GM23338 (cell line): ENCODE measurements around the gene FAM131B. TPM values are rescaled to one million over a fixed set of nuclear protein-coding genes. Genes with fewer than 3 reads are reported as not detected.
A peak's percentile ranks its signal among the peaks of the same experiment; 100 is the strongest.

ENCODE experiments used
- ATAC-seq: fragments of 200-7000 bp; cut with Tn5 transposase; 3 replicates; pipeline ENCODE4 v1.9.1; 2020
- DNase-seq: peaks from one replicate; pipeline ENCODE4 v3.0.0-alpha.2; 2015; ENCODE audit warnings: low spot score
- H2AFZ ChIP-seq: fragments of 200-600 bp; sonication (generic); 2 replicates; pipeline ENCODE4 v1.8.0; 2016; ENCODE audit warnings: antibody characterized with exemption, mild to moderate bottlenecking, moderate library complexity
- H3F3A ChIP-seq: fragments of 200-600 bp; sonication (generic); replicated peaks from 2 replicates; pipeline ENCODE4 v1.8.0; 2017; ENCODE audit warnings: antibody characterized with exemption, mixed run types, low read depth
- H3K27ac ChIP-seq: fragments of 200-600 bp; sonication (generic); 2 replicates; pipeline ENCODE4 v1.6.1; 2016; ENCODE audit warnings: low read depth
- H3K27me3 ChIP-seq: fragments of 200-600 bp; sonication (generic); 2 replicates; pipeline ENCODE4 v1.8.0; 2016; ENCODE audit warnings: mild to moderate bottlenecking, mixed run types, moderate library complexity; ENCODE audit not compliant: insufficient read depth
- H3K36me3 ChIP-seq: fragments of 200-600 bp; sonication (generic); 2 replicates; pipeline ENCODE4 v1.8.0; 2016; ENCODE audit warnings: mild to moderate bottlenecking; ENCODE audit not compliant: insufficient read depth
- H3K4me1 ChIP-seq: fragments of 200-600 bp; sonication (generic); 2 replicates; pipeline ENCODE4 v1.8.0; 2016; ENCODE audit warnings: mild to moderate bottlenecking, moderate library complexity; ENCODE audit not compliant: insufficient read depth
- H3K4me2 ChIP-seq: fragments of 200-600 bp; sonication (generic); 2 replicates; pipeline ENCODE4 v1.7.1; 2017; ENCODE audit warnings: mixed run types
- H3K4me3 ChIP-seq: fragments of 200-600 bp; sonication (generic); 2 replicates; pipeline ENCODE4 v1.6.1; 2016; ENCODE audit warnings: mixed run types
- H3K79me2 ChIP-seq: fragments of 200-600 bp; sonication (generic); replicated peaks from 2 replicates; pipeline ENCODE4 v1.8.0; 2017; ENCODE audit warnings: mild to moderate bottlenecking; ENCODE audit not compliant: insufficient read depth
- H3K9me2 ChIP-seq: fragments of 200-600 bp; sonication (generic); 2 replicates; pipeline ENCODE4 v1.8.0; 2017; ENCODE audit not compliant: insufficient read depth
- H4K20me1 ChIP-seq: fragments of 200-600 bp; sonication (generic); replicated peaks from 2 replicates; pipeline ENCODE4 v1.8.0; 2017; ENCODE audit warnings: mild to moderate bottlenecking; ENCODE audit not compliant: insufficient read depth
- H3K27ac Mint-ChIP-seq: 2 replicates; pipeline ENCODE4 v1.8.0; 2020; ENCODE audit warnings: inconsistent platforms, mild to moderate bottlenecking, moderate library complexity, mixed read lengths
- H3K27me3 Mint-ChIP-seq: 3 replicates; pipeline ENCODE4 v1.8.0; 2022; ENCODE audit warnings: low read depth, mild to moderate bottlenecking, moderate library complexity, mixed read lengths, inconsistent platforms; ENCODE audit not compliant: insufficient read depth, poor library complexity
- H3K36me3 Mint-ChIP-seq: 3 replicates; pipeline ENCODE4 v1.8.0; 2021; ENCODE audit warnings: low read depth, mild to moderate bottlenecking, inconsistent platforms, moderate library complexity, mixed read lengths
- H3K4me1 Mint-ChIP-seq: 3 replicates; pipeline ENCODE4 v1.8.0; 2020; ENCODE audit warnings: mild to moderate bottlenecking, inconsistent platforms, mixed read lengths
- H3K4me3 Mint-ChIP-seq: 3 replicates; pipeline ENCODE4 v1.8.0; 2021; ENCODE audit warnings: moderate library complexity, mild to moderate bottlenecking, inconsistent platforms, mixed read lengths
- H3K9me3 Mint-ChIP-seq: 3 replicates; pipeline ENCODE4 v1.8.0; 2020; ENCODE audit warnings: moderate library complexity, mild to moderate bottlenecking, inconsistent platforms, mixed read lengths
- CREB1 ChIP-seq: fragments of 250-450 bp; sonication (Bioruptor Pico); IDR thresholded peaks from 2 replicates; pipeline ENCODE4 v1.5.0; 2020; ENCODE audit warnings: low read depth, mild to moderate bottlenecking, moderate library complexity
- EZH2 ChIP-seq: fragments of 200-600 bp; sonication (generic); IDR thresholded peaks from one replicate; pipeline ENCODE4 v1.8.0; 2017; ENCODE audit warnings: antibody characterized with exemption, mild to moderate bottlenecking, low read depth; ENCODE audit not compliant: unreplicated experiment
- POLR2AphosphoS5 ChIP-seq: IDR thresholded peaks from 2 replicates; pipeline ENCODE4 v1.6.1; 2016; ENCODE audit warnings: antibody characterized with exemption, low read depth
- STAT1 ChIP-seq: IDR thresholded peaks from one replicate; pipeline ENCODE4 v1.6.1; 2016; ENCODE audit warnings: antibody characterized with exemption; ENCODE audit not compliant: unreplicated experiment
- ZNF331 ChIP-seq: fragments of 250-450 bp; sonication (Bioruptor Pico); IDR thresholded peaks from 2 replicates; pipeline ENCODE4 v1.5.0; 2020; ENCODE audit warnings: low read depth, mild to moderate bottlenecking, moderate library complexity
- polyA plus RNA-seq: library from polyadenylated mRNA; unstranded; fragments of >200 nt; fragmentation: Nextera tagmentation; extraction: Ambion mirVana; gene quantifications from 2 replicates; pipeline ENCODE4 v1.2.1, GENCODE V29; 2016
- total RNA-seq: library from RNA; depleted of rRNA; stranded (reverse); fragments of >200 nt; shearing (Covaris generic); gene quantifications from 2 replicates; pipeline ENCODE4 v1.2.3, GENCODE V29; 2014
- TF ChIP-seq, protein P1 (sequence below), 2 experiments: fragments of 200-600 bp in 1 of 2; sonication (generic) in 1 of 2; conservative IDR thresholded peaks; 2 replicates each; pipeline versions ENCODE4 v1.5.1 to v1.6.1; 2016 to 2017; ENCODE audit warnings: antibody characterized with exemption in 2 of 2, low read depth in 2 of 2, mild to moderate bottlenecking in 2 of 2, moderate library complexity in 1 of 2
- TF ChIP-seq, protein P2 (sequence below): IDR thresholded peaks from 2 replicates; pipeline ENCODE4 v1.6.1; 2016; ENCODE audit warnings: antibody characterized with exemption
- TF ChIP-seq, protein P3 (sequence below): fragments of 250-450 bp; sonication (Bioruptor Pico); IDR thresholded peaks from 2 replicates; pipeline ENCODE4 v1.5.0; 2020; ENCODE audit warnings: mild to moderate bottlenecking, moderate library complexity

Gene FAM131B
- total and polyA plus RNA-seq, 2 experiments from 2014 or later = 4.7 to 30.2 TPM

- H3K4me3 Mint-ChIP-seq = peak overlapping the region; percentile 79
- no peak for TF ChIP-seq ZNF331
- TF ChIP-seq, protein P1, sequence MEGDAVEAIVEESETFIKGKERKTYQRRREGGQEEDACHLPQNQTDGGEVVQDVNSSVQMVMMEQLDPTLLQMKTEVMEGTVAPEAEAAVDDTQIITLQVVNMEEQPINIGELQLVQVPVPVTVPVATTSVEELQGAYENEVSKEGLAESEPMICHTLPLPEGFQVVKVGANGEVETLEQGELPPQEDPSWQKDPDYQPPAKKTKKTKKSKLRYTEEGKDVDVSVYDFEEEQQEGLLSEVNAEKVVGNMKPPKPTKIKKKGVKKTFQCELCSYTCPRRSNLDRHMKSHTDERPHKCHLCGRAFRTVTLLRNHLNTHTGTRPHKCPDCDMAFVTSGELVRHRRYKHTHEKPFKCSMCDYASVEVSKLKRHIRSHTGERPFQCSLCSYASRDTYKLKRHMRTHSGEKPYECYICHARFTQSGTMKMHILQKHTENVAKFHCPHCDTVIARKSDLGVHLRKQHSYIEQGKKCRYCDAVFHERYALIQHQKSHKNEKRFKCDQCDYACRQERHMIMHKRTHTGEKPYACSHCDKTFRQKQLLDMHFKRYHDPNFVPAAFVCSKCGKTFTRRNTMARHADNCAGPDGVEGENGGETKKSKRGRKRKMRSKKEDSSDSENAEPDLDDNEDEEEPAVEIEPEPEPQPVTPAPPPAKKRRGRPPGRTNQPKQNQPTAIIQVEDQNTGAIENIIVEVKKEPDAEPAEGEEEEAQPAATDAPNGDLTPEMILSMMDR (conservative IDR thresholded peaks at IDR 0.05; ENCODE audit: low read depth in 2 of 2) = peak; percentile 48 to 76; a peak in 3 of 4 replicates
- peak; percentile 40; the same call in 1 of the 2 replicates for TF ChIP-seq POLR2AphosphoS5
- TF ChIP-seq CREB1 (CRISPR knock-in tag) = peak; percentile 36; the same call in 1 of the 2 replicates
- TF ChIP-seq STAT1 = no peak
- TF ChIP-seq, protein P2, sequence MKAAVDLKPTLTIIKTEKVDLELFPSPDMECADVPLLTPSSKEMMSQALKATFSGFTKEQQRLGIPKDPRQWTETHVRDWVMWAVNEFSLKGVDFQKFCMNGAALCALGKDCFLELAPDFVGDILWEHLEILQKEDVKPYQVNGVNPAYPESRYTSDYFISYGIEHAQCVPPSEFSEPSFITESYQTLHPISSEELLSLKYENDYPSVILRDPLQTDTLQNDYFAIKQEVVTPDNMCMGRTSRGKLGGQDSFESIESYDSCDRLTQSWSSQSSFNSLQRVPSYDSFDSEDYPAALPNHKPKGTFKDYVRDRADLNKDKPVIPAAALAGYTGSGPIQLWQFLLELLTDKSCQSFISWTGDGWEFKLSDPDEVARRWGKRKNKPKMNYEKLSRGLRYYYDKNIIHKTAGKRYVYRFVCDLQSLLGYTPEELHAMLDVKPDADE = no peak
- TF ChIP-seq, protein P3, sequence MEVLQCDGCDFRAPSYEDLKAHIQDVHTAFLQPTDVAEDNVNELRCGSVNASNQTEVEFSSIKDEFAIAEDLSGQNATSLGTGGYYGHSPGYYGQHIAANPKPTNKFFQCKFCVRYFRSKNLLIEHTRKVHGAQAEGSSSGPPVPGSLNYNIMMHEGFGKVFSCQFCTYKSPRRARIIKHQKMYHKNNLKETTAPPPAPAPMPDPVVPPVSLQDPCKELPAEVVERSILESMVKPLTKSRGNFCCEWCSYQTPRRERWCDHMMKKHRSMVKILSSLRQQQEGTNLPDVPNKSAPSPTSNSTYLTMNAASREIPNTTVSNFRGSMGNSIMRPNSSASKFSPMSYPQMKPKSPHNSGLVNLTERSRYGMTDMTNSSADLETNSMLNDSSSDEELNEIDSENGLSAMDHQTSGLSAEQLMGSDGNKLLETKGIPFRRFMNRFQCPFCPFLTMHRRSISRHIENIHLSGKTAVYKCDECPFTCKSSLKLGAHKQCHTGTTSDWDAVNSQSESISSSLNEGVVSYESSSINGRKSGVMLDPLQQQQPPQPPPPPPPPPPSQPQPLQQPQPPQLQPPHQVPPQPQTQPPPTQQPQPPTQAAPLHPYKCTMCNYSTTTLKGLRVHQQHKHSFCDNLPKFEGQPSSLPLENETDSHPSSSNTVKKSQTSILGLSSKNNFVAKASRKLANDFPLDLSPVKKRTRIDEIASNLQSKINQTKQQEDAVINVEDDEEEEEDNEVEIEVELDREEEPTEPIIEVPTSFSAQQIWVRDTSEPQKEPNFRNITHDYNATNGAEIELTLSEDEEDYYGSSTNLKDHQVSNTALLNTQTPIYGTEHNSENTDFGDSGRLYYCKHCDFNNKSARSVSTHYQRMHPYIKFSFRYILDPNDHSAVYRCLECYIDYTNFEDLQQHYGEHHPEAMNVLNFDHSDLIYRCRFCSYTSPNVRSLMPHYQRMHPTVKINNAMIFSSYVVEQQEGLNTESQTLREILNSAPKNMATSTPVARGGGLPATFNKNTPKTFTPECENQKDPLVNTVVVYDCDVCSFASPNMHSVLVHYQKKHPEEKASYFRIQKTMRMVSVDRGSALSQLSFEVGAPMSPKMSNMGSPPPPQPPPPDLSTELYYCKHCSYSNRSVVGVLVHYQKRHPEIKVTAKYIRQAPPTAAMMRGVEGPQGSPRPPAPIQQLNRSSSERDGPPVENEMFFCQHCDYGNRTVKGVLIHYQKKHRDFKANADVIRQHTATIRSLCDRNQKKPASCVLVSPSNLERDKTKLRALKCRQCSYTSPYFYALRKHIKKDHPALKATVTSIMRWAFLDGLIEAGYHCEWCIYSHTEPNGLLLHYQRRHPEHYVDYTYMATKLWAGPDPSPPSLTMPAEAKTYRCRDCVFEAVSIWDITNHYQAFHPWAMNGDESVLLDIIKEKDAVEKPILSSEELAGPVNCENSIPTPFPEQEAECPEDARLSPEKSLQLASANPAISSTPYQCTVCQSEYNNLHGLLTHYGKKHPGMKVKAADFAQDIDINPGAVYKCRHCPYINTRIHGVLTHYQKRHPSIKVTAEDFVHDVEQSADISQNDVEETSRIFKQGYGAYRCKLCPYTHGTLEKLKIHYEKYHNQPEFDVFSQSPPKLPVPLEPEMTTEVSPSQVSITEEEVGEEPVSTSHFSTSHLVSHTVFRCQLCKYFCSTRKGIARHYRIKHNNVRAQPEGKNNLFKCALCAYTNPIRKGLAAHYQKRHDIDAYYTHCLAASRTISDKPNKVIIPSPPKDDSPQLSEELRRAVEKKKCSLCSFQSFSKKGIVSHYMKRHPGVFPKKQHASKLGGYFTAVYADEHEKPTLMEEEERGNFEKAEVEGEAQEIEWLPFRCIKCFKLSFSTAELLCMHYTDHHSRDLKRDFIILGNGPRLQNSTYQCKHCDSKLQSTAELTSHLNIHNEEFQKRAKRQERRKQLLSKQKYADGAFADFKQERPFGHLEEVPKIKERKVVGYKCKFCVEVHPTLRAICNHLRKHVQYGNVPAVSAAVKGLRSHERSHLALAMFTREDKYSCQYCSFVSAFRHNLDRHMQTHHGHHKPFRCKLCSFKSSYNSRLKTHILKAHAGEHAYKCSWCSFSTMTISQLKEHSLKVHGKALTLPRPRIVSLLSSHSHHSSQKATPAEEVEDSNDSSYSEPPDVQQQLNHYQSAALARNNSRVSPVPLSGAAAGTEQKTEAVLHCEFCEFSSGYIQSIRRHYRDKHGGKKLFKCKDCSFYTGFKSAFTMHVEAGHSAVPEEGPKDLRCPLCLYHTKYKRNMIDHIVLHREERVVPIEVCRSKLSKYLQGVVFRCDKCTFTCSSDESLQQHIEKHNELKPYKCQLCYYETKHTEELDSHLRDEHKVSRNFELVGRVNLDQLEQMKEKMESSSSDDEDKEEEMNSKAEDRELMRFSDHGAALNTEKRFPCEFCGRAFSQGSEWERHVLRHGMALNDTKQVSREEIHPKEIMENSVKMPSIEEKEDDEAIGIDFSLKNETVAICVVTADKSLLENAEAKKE = peak; percentile 26; the same call in 1 of the 2 replicates
- TF ChIP-seq EZH2 = no peak
These were observed 17.0 kb downstream of the FAM131B start for GRCh38 chr7:143345428-143345900.

More at GRCh38 chr7:143345428-143345900, 17.0 kb downstream of the FAM131B start:
- H3K4me1 Mint-ChIP-seq = peaks cover 21% of the 10 kb centered on the region
- peak overlapping the region; percentile 87 for H3K4me2 ChIP-seq
- 0 out of 2 replicates have a peak, but pooled peaks cover 8% of the 10 kb centered on the region for H3F3A ChIP-seq
- peaks cover 23% of the 10 kb centered on the region for H3K27me3 Mint-ChIP-seq
- H3K36me3 ChIP-seq = no peaks in the 10 kb centered on the region
- no peak overlapping the region for H3K27ac ChIP-seq
- H2AFZ ChIP-seq = peak overlapping the region; percentile 92
- no peaks in the 10 kb centered on the region; the same call in 1 of the 2 replicates for H3K27me3 ChIP-seq
- peak overlapping the region; percentile 52 for H3K4me3 ChIP-seq
- no peaks in the 10 kb centered on the region for H3K79me2 ChIP-seq
- H3K36me3 Mint-ChIP-seq = peaks cover 4% of the 10 kb centered on the region; the same call in 2 of the 3 replicates
- no peaks in the 10 kb centered on the region for H3K9me2 ChIP-seq
- peaks cover 6% of the 10 kb centered on the region; the same call in 1 of the 3 replicates for H3K9me3 Mint-ChIP-seq
- 0 out of 2 replicates have a peak overlapping the region, but pooled peaks have one; percentile 20 for H3K27ac Mint-ChIP-seq
- H3K4me1 ChIP-seq = peaks cover 23% of the 10 kb centered on the region
- DNase-seq = peak; percentile 95
- H4K20me1 ChIP-seq = no peaks in the 10 kb centered on the region
- ATAC-seq = peak; percentile 96
